Activated CD8-positive, alpha-beta memory T cell treated with anti-CD3 and anti-CD28 coated beads for 4 hours (primary cell): ENCODE results near the gene DUOXA2.
A peak's percentile ranks its signal among the peaks of the same experiment; 100 is the strongest.

Source experiments
- DNase-seq, 2 donors: peaks; one replicate each; pipeline ENCODE4 v3.0.0-alpha.2; 2020; ENCODE audit warnings: low read depth in 2 of 2

The DUOXA2 gene

GRCh38 chr15:45162771-45163507 is 48.8 kb downstream of the DUOXA2 start:
- DNase-seq, result peak; percentile 27 to 43

GRCh38 chr15:45163508-45163856 is 49.4 kb downstream of the DUOXA2 start:
- DNase-seq, result no peak

DNA sequence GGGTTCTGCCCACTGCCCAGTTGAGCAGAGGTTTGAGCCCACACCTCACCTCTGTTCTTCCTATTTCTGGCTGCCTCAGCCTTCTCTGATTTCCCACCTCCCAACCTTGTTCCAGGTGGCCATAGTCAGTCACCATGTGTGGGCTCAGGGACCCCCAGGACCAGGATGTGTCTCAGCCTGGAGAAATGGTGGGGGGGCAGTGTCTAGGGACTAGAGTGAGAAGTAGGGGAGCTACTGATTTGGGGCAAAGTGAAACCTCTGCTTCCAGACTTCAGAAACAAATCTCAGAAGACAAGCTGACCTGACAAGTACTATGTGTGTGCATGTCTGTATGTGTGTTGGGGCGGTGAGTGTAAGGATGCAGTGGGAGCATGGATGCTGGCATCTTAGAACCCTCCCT is 50.8 kb downstream of the DUOXA2 start:
- DNase-seq, result no peak

DNA sequence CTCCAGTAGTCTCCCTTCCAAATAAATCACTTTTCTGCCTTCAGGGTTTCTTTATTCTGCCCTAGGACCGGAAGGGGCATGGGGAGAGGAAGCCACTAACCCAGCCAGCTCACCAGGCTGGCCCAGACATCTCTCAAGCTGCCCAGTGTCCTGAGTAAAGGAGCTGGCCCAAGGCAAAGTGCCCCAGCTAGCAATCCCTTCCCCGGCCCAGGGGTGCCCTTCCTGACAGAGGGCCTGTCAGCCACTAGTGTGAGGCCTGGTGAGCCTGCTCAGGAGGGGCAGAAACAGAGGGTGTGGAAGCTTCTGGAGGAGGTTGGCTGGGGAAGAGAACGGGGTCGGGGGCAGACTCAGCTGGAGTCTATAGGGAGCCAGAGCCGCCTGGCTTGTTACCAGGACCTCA is 51.4 kb downstream of the DUOXA2 start:
- no peak for DNase-seq

DNA sequence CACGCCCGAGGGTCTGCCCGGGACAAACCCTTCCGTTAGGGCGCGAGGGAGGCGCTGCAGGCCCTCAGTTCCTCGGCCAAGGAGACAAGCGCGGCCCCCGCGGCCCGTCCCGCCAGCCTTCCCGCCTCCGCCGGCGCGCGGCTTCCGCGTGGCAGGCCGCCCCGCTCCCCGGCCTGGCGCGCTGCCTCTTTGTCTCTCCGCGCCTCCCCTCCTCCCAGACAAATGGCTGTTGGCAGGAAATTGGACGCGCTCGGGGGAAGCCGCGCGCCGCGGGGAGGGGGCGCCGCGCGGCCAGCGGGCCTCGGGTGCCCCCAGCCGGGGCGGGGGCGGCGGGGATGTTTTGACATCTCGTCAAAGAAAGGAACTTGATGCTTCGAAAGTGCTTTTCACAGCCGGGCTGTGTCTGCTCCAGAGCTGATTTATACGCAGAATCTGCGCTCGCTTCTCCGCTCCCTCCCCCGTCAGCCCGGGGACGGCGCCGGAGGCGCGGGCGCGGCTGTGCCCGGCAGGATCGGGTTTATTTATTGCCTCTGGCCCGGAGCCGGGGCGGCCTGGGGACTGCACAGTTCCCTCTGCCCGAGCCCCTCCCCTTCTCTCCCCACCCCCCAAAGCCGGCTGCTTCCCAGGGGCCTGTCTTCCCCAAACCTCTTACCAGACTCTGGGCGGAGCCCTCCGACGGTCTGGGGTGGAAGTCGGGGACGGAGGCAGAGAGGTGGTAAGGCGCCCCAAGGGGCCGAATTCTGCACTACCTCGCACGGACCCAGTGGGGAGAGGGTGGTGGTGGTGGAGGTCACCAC is 52.9 kb downstream of the DUOXA2 start:
- peak; percentile 58 to 68 for DNase-seq

- DNase-seq, result no peak
These were observed 53.6 kb downstream of the DUOXA2 start for GRCh38 chr15:45167631-45168205.
